Colonic mucosa (tissue), 4 donors: Measurements from ENCODE around the gene COL13A1. TPM values are rescaled to one million over a fixed set of nuclear protein-coding genes. Genes with fewer than 3 reads are reported as not detected.

Experiments
- DNase-seq: peaks from one replicate; pipeline ENCODE4 v3.0.0-alpha.2; 2020
- H3K27ac ChIP-seq: fragments of 200-600 bp; one replicate; pipeline ENCODE4 v1.8.0; 2021
- H3K27me3 ChIP-seq: fragments of 200-600 bp; one replicate; pipeline ENCODE4 v1.8.0; 2021
- H3K36me3 ChIP-seq: fragments of 200-600 bp; one replicate; pipeline ENCODE4 v1.8.0; 2021
- H3K4me1 ChIP-seq: fragments of 200-600 bp; one replicate; pipeline ENCODE4 v1.8.0; 2021; ENCODE audit warnings: mild to moderate bottlenecking
- H3K4me3 ChIP-seq: fragments of 200-600 bp; one replicate; pipeline ENCODE4 v1.8.0; 2021
- H3K9ac ChIP-seq, 2 donors: one replicate each; pipeline ENCODE4 v1.7.0; 2013; ENCODE audit warnings: control low read depth in 2 of 2, low read depth in 2 of 2, low read length in 2 of 2
- H3K9me3 ChIP-seq: fragments of 200-600 bp; one replicate; pipeline ENCODE4 v1.8.0; 2021
- intact Hi-C: fragments of 100-400 bp; cut with DNase I; formaldehyde crosslinking; loops from one replicate; pipeline ENCODE4 v1.14.1; 2022
- total RNA-seq, 2 donors: library from RNA; stranded (reverse); fragmentation: NEBNext Ultra II Directional in 1 of 2; extraction: Animal tissue kit (Norgen Biotek cat#: 25700) in 1 of 2; gene quantifications; one replicate each; pipeline ENCODE4 v1.2.1, GENCODE V29; 2021
- TF ChIP-seq, protein P1 (sequence below): fragments of 200-600 bp; IDR thresholded peaks from one replicate; pipeline ENCODE4 v1.8.0; 2022; ENCODE audit warnings: antibody characterized with exemption, mild to moderate bottlenecking
- donor health status: healthy.
- donor health status: DM: no; HTN: no; CAD: no.
- donor health status: DM: no; HTN: no; CAD: no.

COL13A1 gene
- total RNA-seq, 2 donors from 2014 or later = 1.0 to 1.1 TPM

DNA sequence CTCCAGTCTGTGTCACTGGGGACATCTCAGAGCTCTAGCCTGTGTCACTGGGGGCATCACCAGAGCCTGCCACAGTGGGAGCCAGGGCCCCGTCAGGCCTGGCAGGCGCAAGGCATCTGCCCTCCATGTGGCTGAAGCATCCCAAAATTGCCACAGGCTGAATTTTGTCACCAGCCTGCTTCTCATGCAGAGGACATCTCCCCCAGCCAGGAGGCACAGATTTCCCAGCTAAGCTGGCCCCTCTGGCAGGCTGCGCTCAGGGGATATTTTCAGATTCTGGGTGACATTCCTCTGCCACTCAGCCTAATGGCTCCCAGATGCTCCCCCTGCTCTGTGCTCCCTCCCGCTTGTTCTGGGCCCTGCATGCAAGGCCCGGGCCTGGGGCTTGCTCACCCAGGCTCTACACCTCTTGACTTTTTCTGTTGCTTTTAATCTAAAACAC, 64.6 kb downstream of the COL13A1 start:
- H3K9me3 ChIP-seq = no peaks in the 10 kb centered on the region
- H3K27me3 ChIP-seq = no peaks in the 10 kb centered on the region
- DNase-seq = no peak
- H3K4me1 ChIP-seq = peaks cover 11% of the 10 kb centered on the region
- peak overlapping the region in 1 of 2 donors; percentile 44 for H3K9ac ChIP-seq
- intact Hi-C loops = no loop called here
- no peaks in the 10 kb centered on the region for H3K36me3 ChIP-seq
- no peak overlapping the region for H3K4me3 ChIP-seq
- TF ChIP-seq, protein P1, sequence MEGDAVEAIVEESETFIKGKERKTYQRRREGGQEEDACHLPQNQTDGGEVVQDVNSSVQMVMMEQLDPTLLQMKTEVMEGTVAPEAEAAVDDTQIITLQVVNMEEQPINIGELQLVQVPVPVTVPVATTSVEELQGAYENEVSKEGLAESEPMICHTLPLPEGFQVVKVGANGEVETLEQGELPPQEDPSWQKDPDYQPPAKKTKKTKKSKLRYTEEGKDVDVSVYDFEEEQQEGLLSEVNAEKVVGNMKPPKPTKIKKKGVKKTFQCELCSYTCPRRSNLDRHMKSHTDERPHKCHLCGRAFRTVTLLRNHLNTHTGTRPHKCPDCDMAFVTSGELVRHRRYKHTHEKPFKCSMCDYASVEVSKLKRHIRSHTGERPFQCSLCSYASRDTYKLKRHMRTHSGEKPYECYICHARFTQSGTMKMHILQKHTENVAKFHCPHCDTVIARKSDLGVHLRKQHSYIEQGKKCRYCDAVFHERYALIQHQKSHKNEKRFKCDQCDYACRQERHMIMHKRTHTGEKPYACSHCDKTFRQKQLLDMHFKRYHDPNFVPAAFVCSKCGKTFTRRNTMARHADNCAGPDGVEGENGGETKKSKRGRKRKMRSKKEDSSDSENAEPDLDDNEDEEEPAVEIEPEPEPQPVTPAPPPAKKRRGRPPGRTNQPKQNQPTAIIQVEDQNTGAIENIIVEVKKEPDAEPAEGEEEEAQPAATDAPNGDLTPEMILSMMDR = no peak
- H3K27ac ChIP-seq = peak overlapping the region; percentile 64

DNA sequence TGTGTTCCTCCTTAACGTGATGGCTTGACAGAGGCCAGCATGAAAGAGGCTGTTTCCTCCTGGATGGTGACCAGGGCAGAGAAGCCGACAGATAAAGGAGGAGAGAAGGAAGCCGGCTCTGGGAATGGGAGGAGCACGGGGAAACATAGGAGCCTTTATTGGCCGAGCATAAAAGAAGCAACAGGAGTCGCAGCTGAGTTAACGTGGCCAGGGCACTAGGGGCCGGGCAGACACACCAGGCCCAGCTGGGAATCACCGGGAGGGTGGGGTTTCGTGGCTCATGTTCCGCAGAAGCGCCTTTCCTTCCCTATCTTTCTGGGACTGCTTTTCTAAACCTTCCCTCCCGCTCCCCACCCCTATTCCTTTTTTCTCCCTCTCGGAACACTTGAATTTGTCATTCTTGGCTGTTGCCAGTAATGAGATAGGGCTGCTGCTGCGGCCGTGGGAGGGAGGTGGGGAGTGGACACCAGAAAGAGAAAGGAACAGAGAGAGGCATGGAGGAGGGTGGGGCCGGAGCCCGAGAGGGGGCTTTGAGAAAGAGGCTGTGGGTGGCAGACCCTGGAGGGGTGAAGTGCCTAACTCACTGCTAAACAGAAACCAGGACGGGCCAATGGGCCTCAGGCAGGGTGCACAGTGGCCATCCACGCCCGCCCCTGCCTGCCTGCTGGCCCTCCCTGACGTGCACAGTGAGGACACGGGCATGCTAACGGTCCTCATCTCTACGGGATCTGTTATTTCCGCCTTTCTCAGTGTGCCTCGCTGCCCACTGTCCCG, 65.2 kb downstream of the COL13A1 start:
- peak overlapping the region; percentile 64 for H3K27ac ChIP-seq
- H3K36me3 ChIP-seq = no peaks in the 10 kb centered on the region
- no peaks in the 10 kb centered on the region for H3K27me3 ChIP-seq
- no peaks in the 10 kb centered on the region for H3K9me3 ChIP-seq
- intact Hi-C loops = no loop called here
- peak overlapping the region; percentile 31 to 60 for H3K9ac ChIP-seq
- no peak overlapping the region for H3K4me3 ChIP-seq
- DNase-seq = peak; percentile 82
- H3K4me1 ChIP-seq = peaks cover 11% of the 10 kb centered on the region
- TF ChIP-seq, protein P1 = no peak

DNA sequence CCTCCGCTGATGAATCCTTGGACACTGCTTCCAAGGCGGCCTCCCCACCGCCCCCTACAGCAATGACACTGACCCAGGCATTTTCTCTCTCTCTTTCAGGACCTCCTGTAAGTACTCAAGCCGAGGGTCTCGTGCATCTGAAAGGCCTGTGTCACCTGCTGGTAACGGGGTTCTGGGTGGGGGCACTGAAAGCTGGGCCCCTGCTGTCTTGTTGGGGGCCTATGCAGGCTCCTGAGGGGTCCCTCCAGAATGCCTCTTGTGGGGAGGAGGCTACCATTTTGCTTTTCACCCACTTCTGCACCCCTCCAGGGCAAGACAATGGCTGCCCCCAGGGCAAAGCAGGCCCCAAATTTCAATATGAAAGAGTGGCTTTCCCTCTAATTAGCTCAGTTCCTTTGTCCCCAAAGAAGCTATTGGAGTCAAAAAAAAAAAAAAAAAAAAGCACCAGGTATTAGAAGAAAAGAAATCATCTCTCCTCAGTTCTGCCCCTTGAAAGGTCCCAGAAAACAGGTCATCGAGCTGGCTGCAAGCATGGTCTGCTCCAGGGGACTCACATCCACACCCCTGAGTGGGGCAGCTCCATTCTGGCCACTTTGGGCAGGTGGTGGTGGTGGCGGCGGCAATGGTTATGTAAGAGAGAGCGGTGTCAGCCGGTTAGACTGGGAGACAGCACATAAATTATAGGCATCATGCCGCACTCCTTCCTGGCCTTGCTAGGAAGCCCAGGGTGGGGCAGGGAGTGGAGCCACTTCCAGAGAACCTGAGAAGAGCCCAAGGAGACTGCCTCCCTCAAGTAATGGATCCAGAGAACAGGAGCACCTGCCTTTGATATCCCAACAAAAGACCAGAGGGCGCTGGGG, 66.2 kb downstream of the COL13A1 start:
- no peaks in the 10 kb centered on the region for H3K9me3 ChIP-seq
- peaks cover 11% of the 10 kb centered on the region for H3K4me1 ChIP-seq
- H3K9ac ChIP-seq = peak overlapping the region in 1 of 2 donors; percentile 4
- intact Hi-C loops = no loop called here
- peak overlapping the region; percentile 40 for H3K27ac ChIP-seq
- no peaks in the 10 kb centered on the region for H3K27me3 ChIP-seq
- H3K4me3 ChIP-seq = no peak overlapping the region
- H3K36me3 ChIP-seq = no peaks in the 10 kb centered on the region
- TF ChIP-seq, protein P1 = no peak
- peak; percentile 77 for DNase-seq

DNA sequence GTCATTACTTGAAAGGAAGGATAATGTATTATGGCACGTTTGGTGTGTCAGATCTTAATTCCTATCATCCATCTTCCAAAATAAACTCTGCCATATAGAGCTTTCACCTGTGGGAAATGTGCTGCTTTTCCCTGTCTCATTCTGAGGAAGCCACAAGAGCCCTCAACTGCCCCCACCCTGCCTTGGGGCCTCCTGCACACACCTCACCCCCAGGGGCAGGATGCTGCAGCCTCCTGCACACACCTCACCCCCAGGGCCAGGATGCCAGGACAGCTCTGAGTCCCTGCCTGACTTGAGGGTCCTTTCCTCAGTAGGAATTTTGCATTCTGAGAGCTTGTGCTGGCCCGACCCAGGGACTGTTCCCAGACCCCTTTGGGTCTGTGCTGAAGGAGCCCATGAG, 67.1 kb downstream of the COL13A1 start:
- Histone ChIP-seq H3K27me3 (no peaks in the 10 kb centered on the region), H3K9me3 (no peaks in the 10 kb centered on the region), H3K4me3 (no peak overlapping the region), H3K9ac (peak overlapping the region in 1 of 2 donors; percentile 4), H3K27ac (no peak overlapping the region), H3K4me1 (peaks cover 11% of the 10 kb centered on the region), H3K36me3 (no peaks in the 10 kb centered on the region)
- no peak for DNase-seq
- intact Hi-C loops = no loop called here
- TF ChIP-seq, protein P1 = no peak

DNA sequence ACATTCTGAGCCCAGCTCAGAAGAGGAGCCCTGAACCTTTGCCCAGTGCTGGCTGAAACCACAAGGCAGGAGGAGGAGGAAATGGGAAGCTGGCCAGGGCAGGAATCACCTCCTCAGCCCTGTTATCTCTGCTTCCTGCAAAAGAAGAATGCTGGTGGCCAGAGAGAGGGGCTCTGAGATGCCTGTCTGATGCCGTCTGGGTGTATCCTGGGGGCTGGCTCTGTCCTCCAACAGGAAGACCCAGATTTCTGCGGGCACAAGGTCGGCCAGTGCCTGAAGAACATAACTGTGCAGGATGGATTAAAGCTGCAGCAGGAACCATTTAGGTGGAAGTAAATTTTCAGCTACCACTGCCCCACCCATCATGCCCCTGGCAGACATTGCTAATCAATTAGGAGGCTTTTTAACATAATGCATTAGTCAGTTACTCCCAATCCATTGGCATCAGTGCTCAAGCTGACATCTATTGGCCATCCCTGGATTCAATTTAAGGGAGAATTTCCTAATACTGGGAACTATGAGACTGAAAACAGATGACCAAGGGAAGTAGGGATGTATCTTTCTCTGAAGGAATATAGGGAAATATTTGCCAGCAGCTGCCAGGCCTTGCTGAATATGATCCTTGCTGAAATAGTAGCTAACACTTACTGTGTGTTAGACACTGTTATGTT, 67.7 kb downstream of the COL13A1 start:
- intact Hi-C loops = no loop called here
- DNase-seq = peak; percentile 79
- TF ChIP-seq, protein P1 = no peak
- no peak overlapping the region for H3K4me3 ChIP-seq
- no peaks in the 10 kb centered on the region for H3K9me3 ChIP-seq
- no peak overlapping the region for H3K27ac ChIP-seq
- peaks cover 11% of the 10 kb centered on the region for H3K4me1 ChIP-seq
- H3K36me3 ChIP-seq = no peaks in the 10 kb centered on the region
- peak overlapping the region in 1 of 2 donors; percentile 4 for H3K9ac ChIP-seq
- no peaks in the 10 kb centered on the region for H3K27me3 ChIP-seq
